NB4 (cell line): Measurements from ENCODE around the gene PODN.

Experiments
- DNase-seq: peaks from one replicate; pipeline ENCODE4 v3.0.0; 2010; ENCODE audit warnings: low read depth
- H3K4me3 ChIP-seq: one replicate; pipeline ENCODE4 v1.5.1; 2011; ENCODE audit warnings: mild to moderate bottlenecking, low read depth, low read length, moderate library complexity
- MYC ChIP-seq: IDR thresholded peaks from 2 replicates; pipeline ENCODE4 v1.6.1; 2011; ENCODE audit warnings: low read depth, low read length
- POLR2A ChIP-seq: IDR thresholded peaks from 2 replicates; pipeline ENCODE4 v1.6.1; 2011; ENCODE audit warnings: mild to moderate bottlenecking; ENCODE audit not compliant: insufficient read length; ENCODE audit errors: extremely low read depth
- TF ChIP-seq, protein P1 (sequence below): IDR thresholded peaks from 2 replicates; pipeline ENCODE4 v1.6.1; 2011; ENCODE audit warnings: low read depth, low read length
- TF ChIP-seq, protein P2 (sequence below): IDR thresholded peaks from one replicate; pipeline ENCODE4 v1.5.1; 2012; ENCODE audit warnings: low read depth, low read length

The PODN gene

DNA sequence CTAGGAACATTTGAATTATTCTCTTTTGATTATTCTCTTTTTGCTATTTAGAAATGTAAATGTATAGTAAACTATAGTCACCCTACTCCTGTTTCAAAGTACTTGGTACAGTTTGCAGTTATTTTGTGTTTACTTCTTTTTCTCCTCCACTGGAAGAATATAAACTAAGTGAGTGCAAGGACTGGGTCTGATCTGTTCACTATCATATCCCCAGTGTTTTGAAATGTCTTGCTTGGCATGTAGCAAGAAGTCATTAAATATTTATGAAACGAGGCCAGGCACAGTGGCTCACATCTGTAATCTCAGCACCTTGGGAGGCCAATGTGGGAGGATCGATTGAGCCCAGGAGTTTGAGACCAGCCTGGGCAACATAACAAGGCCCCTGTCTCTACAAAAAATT, 35.8 kb upstream of the PODN start:
- TF ChIP-seq, protein P1, sequence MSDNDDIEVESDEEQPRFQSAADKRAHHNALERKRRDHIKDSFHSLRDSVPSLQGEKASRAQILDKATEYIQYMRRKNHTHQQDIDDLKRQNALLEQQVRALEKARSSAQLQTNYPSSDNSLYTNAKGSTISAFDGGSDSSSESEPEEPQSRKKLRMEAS, result no peak
- no peak for DNase-seq
- no peak overlapping the region for H3K4me3 ChIP-seq

DNA sequence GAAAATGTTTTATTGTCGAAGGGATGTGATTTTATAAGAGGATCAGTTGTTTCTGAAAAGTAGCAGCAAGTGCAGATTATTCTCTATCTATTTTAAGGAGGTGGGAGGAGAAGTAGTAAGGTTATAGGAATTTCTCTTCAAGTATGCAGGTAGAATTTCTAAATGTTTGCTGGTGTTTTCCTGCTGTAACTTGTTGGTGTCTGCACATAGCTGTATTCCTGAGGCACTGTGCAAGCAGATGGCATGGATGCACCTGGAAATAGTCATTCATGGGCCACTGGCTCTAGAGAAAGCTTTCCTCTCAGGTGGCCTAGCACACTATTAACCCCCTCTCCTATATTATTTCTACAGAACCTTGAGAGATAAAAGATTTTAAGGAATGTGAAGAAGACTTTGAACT, 30.3 kb upstream of the PODN start:
- no peak for TF ChIP-seq POLR2A
- no peak for TF ChIP-seq MYC
- no peak overlapping the region for H3K4me3 ChIP-seq

DNA sequence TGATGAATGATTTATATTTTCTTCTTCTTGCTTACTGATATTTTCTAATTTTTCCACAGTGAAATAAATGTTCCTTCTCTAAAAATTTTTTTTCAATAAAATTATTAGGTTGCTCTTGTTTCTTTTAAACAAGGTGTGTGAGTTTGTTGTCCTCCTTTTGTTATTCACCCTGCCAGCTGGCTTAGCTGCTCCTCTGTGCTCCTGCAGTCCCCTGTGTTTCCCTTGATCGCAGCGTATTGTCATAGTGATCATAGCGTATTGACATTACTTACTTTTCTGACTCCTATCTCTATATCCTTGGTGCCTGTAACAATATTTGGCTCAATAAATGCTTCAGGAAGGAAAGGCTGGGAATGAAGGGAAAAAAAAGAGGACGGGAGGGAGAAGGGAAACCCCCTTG, 24.9 kb upstream of the PODN start:
- DNase-seq, result no peak
- no peak for TF ChIP-seq POLR2A
- TF ChIP-seq MYC, result no peak
- TF ChIP-seq, protein P1, result no peak
- TF ChIP-seq, protein P2, sequence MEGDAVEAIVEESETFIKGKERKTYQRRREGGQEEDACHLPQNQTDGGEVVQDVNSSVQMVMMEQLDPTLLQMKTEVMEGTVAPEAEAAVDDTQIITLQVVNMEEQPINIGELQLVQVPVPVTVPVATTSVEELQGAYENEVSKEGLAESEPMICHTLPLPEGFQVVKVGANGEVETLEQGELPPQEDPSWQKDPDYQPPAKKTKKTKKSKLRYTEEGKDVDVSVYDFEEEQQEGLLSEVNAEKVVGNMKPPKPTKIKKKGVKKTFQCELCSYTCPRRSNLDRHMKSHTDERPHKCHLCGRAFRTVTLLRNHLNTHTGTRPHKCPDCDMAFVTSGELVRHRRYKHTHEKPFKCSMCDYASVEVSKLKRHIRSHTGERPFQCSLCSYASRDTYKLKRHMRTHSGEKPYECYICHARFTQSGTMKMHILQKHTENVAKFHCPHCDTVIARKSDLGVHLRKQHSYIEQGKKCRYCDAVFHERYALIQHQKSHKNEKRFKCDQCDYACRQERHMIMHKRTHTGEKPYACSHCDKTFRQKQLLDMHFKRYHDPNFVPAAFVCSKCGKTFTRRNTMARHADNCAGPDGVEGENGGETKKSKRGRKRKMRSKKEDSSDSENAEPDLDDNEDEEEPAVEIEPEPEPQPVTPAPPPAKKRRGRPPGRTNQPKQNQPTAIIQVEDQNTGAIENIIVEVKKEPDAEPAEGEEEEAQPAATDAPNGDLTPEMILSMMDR, result no peak
- H3K4me3 ChIP-seq, result no peak overlapping the region

More for the DNA sequence above, 30.3 kb upstream of the PODN start:
- no peak for DNase-seq

DNA sequence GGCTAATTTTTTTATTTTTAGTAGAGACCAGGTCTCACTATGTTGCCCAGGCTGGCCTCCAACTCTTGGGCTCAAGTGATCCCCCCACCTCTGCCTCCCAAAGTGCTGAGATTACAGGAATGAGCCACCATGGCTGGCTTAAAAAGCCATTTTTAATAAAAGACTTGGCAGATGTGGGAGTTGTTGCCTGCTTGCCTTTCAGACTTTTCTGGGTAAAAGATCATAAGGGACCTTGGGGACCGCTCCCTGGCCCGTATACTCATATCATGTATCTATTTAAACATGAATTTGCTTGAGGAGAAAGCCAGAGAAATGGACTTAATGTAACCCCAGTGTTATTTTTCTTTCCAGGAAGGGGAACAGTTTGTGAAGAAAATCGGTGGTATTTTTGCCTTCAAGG, 23.4 kb upstream of the PODN start:
- H3K4me3 ChIP-seq, result no peak overlapping the region
- DNase-seq, result no peak
- TF ChIP-seq, protein P1, result no peak
- TF ChIP-seq, protein P2, result no peak

DNA sequence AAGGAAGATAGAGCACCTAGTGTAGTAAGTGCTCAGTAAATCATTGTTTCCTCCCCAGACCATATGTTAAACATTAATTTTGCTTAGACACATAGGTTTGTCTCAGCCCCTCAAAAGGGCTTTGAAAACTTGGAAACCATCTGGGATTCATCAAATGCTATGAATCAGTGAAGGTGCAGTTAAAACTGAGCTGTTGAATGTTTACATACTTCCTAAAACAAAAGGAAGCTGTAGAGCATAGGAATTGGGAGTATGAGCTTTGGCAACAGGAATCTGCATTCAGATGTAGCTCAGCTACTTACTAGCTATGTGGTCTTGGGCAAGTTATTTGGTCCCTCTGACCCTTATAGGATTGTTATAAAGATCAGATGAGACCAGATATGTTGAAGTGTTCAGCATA, 18.7 kb upstream of the PODN start:
- TF ChIP-seq POLR2A (no peak), MYC (no peak)
- TF ChIP-seq, protein P1, result no peak
- TF ChIP-seq, protein P2, result no peak
- no peak for DNase-seq

DNA sequence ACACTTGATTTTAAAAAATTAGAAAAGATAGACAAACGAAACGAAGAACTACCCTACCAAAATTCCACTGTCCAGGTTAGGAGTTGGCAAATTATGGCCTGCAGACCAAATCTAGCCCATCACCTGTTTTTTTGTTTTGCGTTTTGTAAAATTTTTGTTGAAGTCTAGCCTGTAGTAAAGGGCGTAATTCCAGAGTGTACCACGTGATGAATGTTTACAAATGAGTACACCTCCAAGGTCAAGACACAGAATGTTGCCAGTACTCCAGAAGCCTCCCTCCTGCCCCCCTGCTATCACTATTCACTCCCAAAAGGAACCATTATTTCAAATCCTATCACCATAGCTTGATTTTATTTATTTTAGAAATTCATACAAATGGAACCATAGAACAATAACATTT, 17.1 kb upstream of the PODN start:
- no peak overlapping the region for H3K4me3 ChIP-seq
- TF ChIP-seq, protein P1, result no peak
- TF ChIP-seq MYC (no peak), POLR2A (no peak)
- TF ChIP-seq, protein P2, result no peak
- no peak for DNase-seq

More for the DNA sequence above, 18.7 kb upstream of the PODN start:
- H3K4me3 ChIP-seq, result no peak overlapping the region

DNA sequence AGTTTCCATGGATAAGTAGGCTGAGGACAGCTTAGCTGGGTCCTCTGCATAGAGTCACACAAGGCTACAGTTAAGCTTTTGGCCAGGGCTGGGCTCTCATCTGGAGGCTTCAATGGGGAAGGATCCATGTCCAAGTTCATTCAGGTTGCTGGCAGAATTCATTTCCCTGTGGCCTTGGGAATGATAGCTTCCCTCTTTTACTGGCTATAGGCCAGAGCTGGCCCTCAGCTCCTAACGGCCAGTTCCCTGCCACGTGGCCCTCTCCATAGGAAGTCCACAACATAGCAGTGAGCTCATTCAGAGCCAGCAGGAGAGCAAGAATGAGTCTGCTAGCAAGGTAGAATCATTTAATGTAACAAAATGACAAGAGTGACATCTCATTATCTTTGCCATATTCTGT, 15.1 kb upstream of the PODN start:
- no peak for DNase-seq
- TF ChIP-seq, protein P2, result no peak
- TF ChIP-seq MYC, result no peak
- TF ChIP-seq, protein P1, result no peak

More for the DNA sequence above, 15.1 kb upstream of the PODN start:
- H3K4me3 ChIP-seq, result no peak overlapping the region
